GM10266 (cell line): ENCODE results near the gene CTPS2.
"Not testable (repeated sequence)": the region's sequence is repeated elsewhere in the genome, so short reads cannot be mapped to it uniquely, and the experiment has no call there.

ENCODE experiments used
- DNase-seq: peaks from one replicate; pipeline ENCODE4 v3.0.0; 2012; ENCODE audit errors: extremely low spot score
- TF ChIP-seq, protein P1 (sequence below): IDR thresholded peaks from 2 replicates; pipeline ENCODE4 v1.5.1; 2012; ENCODE audit warnings: mild to moderate bottlenecking, low read depth; ENCODE audit not compliant: control insufficient read depth, insufficient read depth; ENCODE audit errors: missing control alignments

CTPS2 gene

DNA sequence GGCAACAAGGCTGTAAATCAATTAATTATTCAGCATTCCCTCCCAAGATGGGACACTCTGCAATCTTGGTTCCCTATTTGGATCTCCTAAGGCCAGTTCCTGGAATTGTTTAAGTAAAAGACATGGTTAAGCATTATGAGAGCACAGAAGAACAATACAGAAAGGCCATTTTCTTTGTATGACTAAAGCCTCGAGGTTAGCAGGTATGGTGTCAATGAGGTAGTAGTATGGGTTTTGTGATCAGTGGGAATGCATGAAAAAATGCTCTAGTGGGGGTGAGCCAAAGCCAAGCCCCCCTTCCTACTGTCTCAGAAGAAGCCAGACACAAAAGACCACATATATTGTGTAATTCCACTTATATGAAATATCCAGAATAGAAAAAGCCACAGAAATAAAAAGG lies 124.2 kb downstream of the CTPS2 start:
- no peak for DNase-seq
- TF ChIP-seq, protein P1, sequence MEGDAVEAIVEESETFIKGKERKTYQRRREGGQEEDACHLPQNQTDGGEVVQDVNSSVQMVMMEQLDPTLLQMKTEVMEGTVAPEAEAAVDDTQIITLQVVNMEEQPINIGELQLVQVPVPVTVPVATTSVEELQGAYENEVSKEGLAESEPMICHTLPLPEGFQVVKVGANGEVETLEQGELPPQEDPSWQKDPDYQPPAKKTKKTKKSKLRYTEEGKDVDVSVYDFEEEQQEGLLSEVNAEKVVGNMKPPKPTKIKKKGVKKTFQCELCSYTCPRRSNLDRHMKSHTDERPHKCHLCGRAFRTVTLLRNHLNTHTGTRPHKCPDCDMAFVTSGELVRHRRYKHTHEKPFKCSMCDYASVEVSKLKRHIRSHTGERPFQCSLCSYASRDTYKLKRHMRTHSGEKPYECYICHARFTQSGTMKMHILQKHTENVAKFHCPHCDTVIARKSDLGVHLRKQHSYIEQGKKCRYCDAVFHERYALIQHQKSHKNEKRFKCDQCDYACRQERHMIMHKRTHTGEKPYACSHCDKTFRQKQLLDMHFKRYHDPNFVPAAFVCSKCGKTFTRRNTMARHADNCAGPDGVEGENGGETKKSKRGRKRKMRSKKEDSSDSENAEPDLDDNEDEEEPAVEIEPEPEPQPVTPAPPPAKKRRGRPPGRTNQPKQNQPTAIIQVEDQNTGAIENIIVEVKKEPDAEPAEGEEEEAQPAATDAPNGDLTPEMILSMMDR: no peak

DNA sequence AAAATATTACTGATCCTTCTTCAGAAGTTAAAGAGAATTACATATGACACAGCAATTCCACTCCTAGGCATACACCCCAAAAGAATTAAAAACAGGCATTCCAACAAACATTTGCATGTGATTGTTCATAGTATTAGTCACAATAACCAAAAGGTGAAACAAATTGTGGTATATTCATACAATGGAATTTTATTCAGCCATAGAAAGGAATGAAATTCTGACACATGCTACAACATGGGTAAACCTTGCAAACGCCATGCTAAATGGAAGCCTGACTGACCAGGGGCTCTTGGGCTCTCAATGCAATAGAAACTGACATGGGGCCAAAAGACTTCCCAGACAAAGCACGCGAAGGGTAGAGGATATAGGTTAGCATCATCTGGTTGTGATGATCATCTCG lies 124.6 kb downstream of the CTPS2 start:
- TF ChIP-seq, protein P1: no peak
- DNase-seq: no peak

DNA sequence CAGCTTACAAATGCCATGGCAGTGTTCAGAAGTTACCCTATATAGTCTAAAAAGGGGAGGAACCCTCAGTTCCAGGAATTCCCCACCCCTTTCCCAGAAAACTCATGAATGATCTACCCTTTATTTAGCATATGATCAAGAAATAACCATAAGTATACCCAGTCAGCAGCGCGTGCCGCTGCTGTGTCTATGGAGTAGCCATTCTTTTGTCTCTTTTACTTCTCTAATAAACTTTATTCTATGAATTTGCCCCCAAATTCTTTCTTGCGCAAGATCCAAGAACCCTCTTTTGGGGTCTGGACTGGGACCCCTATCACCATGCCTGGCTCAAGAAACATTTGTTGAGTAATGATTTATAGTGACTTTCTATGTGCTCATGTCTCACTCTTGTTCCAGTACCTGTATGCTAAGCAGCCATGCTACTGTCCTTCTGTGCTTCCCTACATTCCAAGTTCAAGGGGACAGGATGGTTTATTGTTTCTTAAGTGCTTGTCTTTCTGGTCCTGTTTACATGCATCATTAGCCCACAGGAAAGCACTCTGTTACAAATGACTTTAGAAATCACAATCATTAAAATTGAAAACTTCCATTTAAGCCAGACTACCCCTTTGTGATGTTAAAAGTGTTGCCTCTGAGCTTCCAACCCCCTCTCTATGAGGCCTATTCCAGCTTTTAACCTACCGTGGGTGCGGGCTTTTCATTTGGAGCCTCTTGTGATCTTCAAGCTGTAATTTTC lies 125.9 kb downstream of the CTPS2 start:
- DNase-seq: no peak
- TF ChIP-seq, protein P1: no peak

DNA sequence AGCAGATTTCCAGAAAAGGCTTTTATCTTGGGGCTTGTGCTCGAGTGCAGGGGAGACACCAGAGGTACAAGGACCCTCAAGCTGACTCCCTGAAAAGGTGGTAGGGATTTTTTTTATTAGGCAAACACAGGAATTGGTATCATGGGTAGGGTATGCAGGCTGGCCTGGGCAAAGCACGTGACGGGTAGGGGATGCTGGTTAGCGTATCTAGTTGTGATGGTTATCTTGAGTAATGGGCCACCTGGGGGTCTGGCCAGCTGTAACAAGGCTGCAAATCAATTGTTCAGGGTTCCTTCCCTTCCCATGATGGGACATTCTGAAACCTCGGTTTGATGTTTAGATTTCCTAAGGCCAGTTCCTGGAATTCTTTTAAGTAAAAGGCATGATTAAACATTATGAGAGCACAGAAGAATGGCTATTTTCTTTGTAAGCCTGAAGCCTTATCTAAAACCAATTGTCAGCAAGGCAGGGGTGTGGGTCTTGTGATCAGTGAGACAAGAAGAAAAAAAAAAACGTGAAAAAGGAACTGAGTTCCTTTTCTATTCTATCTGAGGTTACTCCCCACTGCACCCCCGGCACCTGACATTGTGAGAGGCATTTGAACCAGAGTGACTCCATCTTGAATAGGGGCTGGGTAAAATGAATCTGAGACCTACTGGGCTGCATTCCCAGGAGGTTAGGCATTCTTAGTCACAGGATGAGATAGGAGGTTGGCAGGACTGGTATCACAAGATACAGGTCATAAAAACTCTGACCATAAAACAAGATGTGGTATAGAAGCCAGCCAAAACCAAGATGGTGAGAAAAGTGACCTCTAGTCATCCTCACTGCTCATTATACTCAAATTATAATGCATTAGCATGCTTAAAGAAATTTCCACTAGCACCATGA lies 126.7 kb downstream of the CTPS2 start:
- no peak for DNase-seq
- TF ChIP-seq, protein P1: no peak

DNA sequence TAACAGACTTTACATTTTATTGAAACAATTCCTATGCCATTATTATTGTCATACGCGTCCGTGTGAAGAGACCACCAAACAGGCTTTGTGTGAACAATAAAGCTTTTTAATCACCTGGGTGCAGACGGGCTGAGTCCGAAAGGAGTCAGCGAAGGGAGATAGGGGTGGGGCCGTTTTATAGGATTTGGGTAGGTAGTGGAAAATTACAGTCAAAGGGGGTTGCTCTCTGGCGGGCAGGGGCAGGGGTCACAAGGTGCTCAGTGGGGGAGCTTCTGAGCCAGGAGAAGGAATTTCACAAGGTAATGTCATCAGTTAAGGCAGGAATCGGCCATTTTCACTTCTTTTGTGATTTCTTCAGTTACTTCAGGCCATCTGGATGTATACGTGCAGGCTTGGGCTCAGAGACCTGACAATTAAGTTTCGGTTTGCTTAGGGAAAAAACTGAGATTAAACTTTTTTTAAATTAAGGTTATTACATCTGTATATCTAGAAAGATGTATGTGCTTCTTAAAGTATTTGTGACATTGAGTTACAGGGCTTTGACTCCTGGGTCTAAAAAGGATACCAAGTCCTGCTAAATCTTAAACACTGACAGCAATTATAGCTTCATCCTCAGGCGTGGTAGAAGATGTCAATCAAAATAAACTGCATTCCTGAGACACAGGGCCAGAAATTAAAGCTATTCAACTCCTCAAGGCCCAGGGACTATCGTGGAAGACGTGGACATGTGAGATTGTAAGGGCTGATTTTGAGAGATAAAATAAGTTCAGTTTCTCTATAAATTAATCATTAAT lies 132.3 kb downstream of the CTPS2 start:
- not testable (repeated sequence) for DNase-seq

DNA sequence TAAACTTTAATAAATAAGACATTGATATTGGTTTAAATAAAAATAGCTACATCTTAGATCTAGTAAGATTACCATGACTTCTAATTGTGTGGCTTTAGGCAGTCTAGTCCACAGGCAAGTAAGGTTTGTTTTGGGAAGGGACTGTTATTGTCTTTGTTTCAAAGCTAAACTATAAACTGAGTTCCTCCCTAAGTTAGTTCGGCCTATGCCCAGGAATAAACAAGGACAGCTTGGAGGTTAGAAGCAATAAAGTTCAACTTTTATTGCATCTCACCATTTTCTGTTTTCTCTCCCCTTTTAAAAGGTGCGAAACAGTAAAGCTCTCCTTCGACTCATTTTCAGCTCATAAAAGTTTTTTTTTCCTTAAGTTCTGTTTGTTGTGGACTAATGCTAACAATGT lies 133.0 kb downstream of the CTPS2 start:
- TF ChIP-seq, protein P1: no peak
- DNase-seq: no peak

DNA sequence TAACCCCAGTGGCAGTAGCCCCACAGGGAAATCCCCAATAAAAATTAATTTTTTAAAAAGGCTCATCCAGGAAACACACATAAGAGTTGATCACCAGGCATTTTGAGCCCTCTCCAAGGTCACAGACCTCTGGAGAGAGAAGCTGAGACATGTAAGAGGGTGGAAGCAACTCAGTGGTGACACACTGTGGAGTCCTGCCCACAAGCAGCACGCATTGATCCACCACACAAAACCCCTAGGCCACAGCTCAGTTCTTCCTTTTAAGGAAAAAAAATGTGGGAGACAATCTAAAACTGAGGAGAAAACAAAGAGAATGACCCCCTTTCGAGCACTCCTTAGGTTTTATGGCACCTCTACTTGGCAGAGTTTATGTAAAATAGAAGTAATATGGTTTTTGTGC lies 134.3 kb downstream of the CTPS2 start:
- no peak for DNase-seq
- TF ChIP-seq, protein P1: no peak
